NCI-H345 treated with DMSO at 0.1 percent for 48 hours (cell line): ENCODE data around the gene MYZAP.
"Not testable (repeated sequence)": the region's sequence is repeated elsewhere in the genome, so short reads cannot be mapped to it uniquely, and the experiment has no call there.

Experiments used
- DNase-seq: peaks from one replicate; lab custom pipeline; 2025; ENCODE audit not compliant: unreplicated experiment; lab: John Stamatoyannopoulos, UW

MYZAP gene

GRCh38 chr15:57591237-57591821, 375 bp upstream of the MYZAP start:
- DNase-seq = no peak

- no peak for DNase-seq
These were observed 722 bp downstream of the MYZAP start for GRCh38 chr15:57592426-57592825.

- no peak for DNase-seq
These were observed 1.2 kb downstream of the MYZAP start for GRCh38 chr15:57592836-57593420.

- DNase-seq = no peak
These were observed 2.8 kb downstream of the MYZAP start for GRCh38 chr15:57594479-57594878.

- DNase-seq = no peak
These were observed 3.5 kb downstream of the MYZAP start for GRCh38 chr15:57595011-57595866.

GRCh38 chr15:57596301-57596855, 4.7 kb downstream of the MYZAP start:
- DNase-seq = no peak

GRCh38 chr15:57596978-57597377, 5.3 kb downstream of the MYZAP start:
- DNase-seq = no peak

- no peak for DNase-seq
These were observed 5.7 kb downstream of the MYZAP start for GRCh38 chr15:57597431-57597830.

GRCh38 chr15:57598346-57598745, 6.6 kb downstream of the MYZAP start:
- no peak for DNase-seq

- DNase-seq = no peak
These were observed 7.6 kb downstream of the MYZAP start for GRCh38 chr15:57599296-57599810.

GRCh38 chr15:57600197-57600596, 8.5 kb downstream of the MYZAP start:
- no peak for DNase-seq

- DNase-seq = no peak
These were observed 12.8 kb downstream of the MYZAP start for GRCh38 chr15:57604507-57604906.

GRCh38 chr15:57605491-57605890, 13.8 kb downstream of the MYZAP start:
- no peak for DNase-seq

- no peak for DNase-seq
These were observed 14.3 kb downstream of the MYZAP start for GRCh38 chr15:57606048-57606447.

GRCh38 chr15:57606816-57607215, 15.1 kb downstream of the MYZAP start:
- no peak for DNase-seq

- DNase-seq = no peak
These were observed 15.9 kb downstream of the MYZAP start for GRCh38 chr15:57607570-57608000.

GRCh38 chr15:57609805-57610529, 18.3 kb downstream of the MYZAP start:
- DNase-seq = peak; percentile 40

GRCh38 chr15:57611123-57611522, 19.4 kb downstream of the MYZAP start:
- no peak for DNase-seq

GRCh38 chr15:57611938-57612337, 20.2 kb downstream of the MYZAP start:
- no peak for DNase-seq

GRCh38 chr15:57614241-57614640, 22.5 kb downstream of the MYZAP start:
- no peak for DNase-seq

GRCh38 chr15:57615951-57616496, 24.3 kb downstream of the MYZAP start:
- DNase-seq = not testable (repeated sequence)
